HG02981 (cell line): Measurements from ENCODE around the gene NPAS2.
A peak's percentile ranks its signal among the peaks of the same experiment; 100 is the strongest.

Source experiments
- ATAC-seq: cut with Tn5 transposase; IDR thresholded peaks from one replicate; pipeline ENCODE4 v1.9.1; 2021; ENCODE audit warnings: mild to moderate bottlenecking, moderate library complexity; ENCODE audit not compliant: unreplicated experiment

The NPAS2 gene

DNA sequence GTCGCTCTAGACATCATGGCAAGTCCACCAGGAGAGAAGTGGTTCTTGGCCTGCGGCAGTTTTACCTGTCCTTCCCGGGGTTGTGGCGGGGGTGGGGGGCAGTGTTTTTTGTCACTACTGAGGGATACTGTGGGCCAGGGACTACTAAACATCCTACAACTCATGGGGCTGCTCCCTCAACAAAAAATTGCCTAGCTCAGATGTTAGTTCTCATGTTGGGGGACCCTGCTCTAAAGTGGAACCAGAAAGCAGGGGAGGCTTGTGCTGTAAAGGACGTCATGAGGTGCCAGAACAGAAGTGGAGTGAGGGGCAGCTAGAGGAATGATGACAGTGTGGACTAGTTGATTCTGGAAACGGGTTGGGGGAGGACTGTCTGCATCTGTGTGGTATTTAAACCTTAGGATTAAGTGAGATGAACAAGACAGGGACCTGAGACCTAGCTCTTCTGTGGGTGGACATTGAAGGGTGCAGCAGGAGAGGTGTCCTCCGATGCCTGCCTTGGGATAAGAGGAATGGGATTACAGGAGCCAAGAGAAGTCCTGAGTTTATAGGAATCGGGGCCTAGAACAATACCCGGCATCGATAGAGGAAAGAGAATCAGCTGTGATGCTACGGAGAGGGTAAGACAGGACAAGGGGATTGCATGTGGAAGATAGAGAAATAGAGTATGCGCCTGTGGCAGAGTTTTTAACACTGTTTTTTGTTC is 184.8 kb downstream of the NPAS2 start:
- no peak for ATAC-seq

GRCh38 chr2:101006065-101006715 is 186.3 kb downstream of the NPAS2 start:
- ATAC-seq, result no peak

GRCh38 chr2:101007415-101008345 is 187.7 kb downstream of the NPAS2 start:
- no peak for ATAC-seq

- ATAC-seq, result no peak
These were observed 191.2 kb downstream of the NPAS2 start for GRCh38 chr2:101011152-101011551.

DNA sequence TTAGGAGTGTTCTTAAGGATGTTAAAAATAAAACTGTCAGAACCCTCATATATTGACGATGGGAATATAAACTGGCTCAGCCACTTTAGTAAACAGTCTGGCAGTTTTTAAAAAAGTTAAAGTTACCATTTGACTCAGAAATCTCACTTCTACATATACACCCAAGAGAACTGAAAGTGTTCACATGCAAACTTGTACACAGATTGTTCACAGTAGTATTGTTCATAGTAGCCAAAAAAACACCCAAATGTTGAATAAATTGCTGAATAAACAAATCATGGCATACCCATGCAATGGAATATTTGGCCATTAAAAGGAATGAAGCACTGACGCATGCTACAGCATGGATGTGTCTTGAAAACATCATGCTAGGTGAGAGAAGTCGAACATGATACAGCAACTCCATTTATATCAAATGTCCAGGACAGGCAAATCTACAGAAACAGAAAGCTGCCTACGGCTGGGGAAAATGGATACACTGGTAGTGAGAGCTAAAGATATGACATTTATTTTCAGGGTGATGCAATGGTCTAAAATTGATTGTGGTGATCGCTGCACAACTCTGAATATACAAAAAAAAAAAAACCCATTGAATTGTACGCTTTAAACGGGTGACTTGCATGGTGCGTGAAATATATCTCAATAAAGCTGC is 192.2 kb downstream of the NPAS2 start:
- ATAC-seq, result peak; percentile 82

GRCh38 chr2:101012706-101013181 is 192.8 kb downstream of the NPAS2 start:
- ATAC-seq, result no peak

DNA sequence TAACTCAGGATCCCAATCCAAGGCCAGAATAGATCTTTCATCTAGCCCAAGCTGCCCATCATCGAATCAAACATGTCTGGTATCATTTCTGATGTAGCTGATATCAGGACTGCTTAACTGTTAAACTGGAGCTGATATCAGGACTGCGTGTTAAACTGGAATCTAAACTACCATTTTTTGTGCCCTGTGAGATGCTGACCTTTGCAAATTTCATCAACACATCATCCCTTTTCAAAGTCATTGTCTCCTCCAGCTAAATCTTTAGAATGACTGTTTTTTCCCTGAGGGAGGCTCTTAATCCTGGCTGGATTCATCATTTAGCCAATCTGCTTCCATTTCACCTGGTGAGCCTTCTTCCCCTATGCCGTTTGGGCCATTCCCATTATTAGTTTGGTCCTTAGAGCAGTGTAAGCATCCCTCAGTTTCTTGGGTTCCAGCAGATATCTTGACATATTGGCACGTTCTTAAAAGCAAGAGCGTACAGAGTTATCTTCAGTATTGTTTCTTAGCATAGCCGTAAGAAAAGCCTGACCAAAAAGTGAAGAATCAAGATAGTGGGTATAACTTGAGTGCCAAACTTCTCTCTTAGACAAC is 194.4 kb downstream of the NPAS2 start:
- no peak for ATAC-seq

GRCh38 chr2:101017371-101017770 is 197.4 kb downstream of the NPAS2 start:
- ATAC-seq, result no peak

GRCh38 chr2:101018934-101019333 is 199.0 kb downstream of the NPAS2 start:
- no peak for ATAC-seq

DNA sequence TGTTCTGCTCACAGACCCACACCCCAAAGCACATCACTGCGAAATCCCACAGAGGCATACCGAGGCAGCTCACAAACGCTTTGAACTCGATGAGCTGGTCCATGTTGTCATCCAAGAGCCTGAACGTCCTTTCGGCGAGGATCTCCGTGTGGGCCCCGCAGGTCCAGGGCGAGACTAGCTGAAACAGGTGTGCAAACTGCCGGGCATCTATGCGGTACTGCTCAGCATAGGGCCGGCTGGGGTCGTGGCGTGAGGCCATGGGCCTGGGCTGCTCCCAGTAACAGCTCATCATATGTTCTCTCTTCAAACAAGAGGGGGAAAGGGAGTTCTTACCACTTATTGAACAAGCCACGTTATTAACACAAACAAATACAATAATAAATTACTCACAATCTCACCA is 202.3 kb downstream of the NPAS2 start:
- no peak for ATAC-seq

- ATAC-seq, result no peak
These were observed 203.6 kb downstream of the NPAS2 start for GRCh38 chr2:101023327-101024107.

DNA sequence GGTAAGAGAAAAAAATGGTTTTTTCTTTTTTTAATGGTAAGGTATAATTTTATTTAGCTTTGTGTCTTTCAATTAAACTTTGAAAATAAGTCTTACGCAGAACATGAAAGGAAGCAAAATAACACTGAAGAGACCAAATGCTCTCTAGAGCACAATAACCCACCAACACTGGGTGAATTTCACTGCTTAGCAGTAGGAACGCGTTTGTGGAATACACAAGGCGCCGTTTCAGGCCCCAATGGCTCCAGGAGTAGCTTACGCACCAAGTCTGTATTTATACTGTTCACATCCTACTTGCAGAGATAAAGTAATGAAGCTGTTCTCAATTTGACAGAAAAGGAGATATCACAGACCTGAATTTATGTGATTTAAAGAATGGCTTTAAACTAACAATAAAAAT is 205.6 kb downstream of the NPAS2 start:
- no peak for ATAC-seq

DNA sequence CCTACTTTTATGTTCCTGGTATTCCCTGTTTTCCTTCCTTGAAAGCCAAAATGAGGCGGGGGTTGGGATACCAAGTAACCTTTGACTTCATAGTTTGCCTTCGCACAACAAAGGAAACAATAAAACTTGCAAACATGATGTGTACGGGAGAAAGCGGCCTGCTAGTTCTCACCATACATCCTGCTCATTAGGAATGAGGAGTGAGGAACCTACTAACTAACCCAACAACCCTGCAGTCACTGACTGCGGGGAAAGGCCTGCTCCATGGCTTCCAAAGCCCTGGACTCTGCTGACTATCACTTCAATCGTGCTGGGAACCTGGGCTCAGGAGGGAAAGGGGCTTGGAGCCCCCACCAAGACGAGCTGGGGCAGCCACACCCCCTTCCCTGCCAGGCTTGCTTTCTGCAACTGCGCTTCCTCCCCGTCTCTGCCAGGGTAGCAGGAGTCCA is 206.3 kb downstream of the NPAS2 start:
- ATAC-seq, result no peak

DNA sequence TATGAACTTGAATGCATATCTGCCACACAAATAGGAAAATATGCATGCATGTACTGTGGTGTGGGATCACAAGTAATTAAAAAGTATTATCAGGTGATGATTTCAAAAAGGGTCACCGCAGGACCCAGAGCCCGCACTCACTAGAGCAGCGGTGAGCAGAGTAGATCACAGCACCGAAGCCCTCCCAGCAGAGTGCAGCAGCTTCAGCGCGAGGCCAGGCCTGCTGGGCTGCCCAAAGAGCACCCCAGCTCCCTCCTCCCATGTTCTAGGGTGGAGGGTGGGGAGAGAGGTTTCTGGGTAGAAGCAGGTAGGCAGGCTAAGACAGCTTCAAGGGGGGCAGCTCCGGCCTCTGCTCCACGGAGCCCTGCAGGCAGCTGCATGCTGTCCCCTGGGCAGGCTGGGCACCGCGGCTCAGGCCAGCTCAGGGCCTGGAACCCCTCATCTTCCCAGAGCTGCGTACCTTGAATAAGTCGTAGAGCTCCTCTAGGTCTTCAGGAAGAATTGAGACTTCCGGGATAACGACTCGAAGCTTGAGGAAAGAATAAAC is 207.1 kb downstream of the NPAS2 start:
- ATAC-seq, result no peak

DNA sequence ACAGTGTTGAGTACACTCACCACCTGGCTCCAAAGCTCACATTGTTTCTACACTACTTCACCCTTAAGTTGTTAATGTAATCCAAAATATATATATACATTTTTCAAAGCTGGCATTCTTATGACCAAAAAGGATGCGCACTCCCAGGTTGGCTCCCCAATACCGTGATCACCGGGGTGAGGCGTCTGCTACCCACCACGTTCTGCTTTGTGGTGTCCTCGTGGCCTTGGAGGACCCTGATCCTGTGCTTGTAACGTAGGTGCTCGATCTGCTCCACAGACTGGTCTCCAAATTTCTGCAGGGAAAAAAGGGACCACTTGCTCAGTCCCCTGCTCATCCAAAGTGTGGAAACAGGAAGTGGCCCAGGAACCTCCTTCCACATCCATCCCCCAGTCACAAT is 207.9 kb downstream of the NPAS2 start:
- ATAC-seq, result no peak

DNA sequence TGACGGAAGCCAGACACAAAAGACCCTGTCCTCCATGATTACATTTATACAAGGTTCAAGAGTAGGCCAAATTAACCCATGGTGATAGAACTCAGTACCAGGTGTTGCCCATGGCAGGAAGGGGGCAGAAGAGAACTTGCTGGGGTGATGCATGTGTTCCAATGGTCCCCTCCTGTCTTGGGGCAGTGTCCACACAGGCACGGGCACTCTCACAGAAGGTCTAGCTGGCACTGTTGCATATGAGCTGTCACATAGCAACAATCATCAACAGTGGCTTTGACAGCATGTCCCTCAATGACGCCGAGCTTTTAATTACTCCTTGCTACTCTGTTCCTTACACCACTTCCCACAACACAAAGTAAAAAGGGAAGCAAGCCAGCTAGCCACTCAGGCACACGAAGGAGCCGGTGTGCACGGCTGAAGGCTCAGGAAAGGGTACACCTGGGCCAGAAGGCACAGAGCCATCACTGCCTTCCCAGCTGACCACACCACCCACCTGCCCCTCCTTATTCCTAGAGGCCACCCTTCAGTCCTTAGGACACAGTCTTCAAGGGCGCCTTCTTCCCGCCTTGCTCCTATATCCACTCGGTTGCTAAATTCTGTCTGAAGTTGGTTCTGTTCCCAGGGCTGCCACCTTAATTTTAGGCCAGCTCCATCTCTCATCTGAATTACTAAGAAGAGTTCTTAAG is 211.1 kb downstream of the NPAS2 start:
- ATAC-seq, result no peak

DNA sequence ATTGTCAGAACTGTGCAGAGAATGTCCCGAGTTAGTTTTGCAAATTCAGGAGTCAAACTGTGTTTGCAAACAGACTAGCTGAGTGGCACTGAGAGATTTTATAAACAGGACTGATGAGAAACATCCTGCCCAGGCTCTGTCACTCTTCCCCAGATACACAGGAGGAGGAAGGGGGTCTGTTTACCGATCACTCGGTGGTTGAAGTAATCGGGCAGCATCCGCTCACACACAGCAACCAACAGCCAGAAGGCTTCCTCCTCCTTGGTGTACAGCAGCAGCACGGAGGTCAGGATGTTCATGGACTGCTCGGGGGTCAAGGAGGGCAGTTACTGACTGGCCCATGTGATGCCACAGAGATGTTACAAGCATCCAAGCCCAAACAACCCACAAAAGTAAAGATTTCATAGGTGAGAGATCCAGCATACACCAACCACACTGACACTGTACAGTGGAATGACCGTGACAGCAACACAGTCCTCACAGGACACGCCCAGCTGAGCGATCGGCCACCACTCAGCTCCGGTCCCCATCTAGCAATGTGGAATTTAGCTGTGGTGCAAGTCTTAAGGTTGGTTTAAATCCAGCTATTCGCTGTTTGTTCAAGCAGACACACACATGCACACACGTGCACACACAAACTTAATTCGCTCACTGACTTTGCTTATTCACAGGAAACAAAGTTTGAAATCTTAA is 212.3 kb downstream of the NPAS2 start:
- ATAC-seq, result no peak

DNA sequence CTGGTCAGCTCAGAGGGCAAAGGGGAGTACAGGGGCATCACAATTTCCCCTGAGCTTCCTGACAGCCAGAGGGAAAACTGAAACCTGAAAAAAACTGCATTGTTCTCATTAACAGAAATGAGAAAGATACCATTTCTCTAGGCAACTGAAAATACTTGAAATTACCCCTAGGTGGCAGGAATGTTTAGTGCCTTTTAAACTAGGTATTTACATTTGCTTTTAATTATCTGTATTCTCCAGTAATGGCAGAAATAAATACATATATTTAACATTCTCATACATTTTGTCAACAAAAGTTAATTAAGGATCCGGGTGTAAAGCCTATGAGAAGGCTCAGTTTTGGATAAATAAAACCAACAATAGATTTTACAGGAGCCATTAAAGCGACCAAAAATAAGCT is 216.6 kb downstream of the NPAS2 start:
- no peak for ATAC-seq
